WTC11 (cell line): ENCODE data around the gene GMEB2. TPM values are rescaled to one million over a fixed set of nuclear protein-coding genes. Genes with fewer than 3 reads are reported as not detected.

Source experiments
- ATAC-seq: fragments of 200-7000 bp; cut with Tn5 transposase; 2 replicates; pipeline ENCODE4 v1.10.0; 2021; ENCODE audit warnings: mild to moderate bottlenecking, moderate library complexity
- CTCF ChIA-PET: fragments of 300-600 bp; sonication (Branson Sonifier 250); formaldehyde crosslinking; loops from one replicate; lab custom pipeline; 2021; ENCODE audit warnings: antibody characterized with exemption; lab: Charles Lee
- POLR2A ChIA-PET: fragments of 350-600 bp; sonication (Branson Sonifier 250); formaldehyde crosslinking; loops from one replicate; lab custom pipeline; 2021; ENCODE audit warnings: antibody characterized with exemption; lab: Charles Lee
- DNase-seq: peaks from one replicate; pipeline ENCODE4 v3.0.0; 2021; ENCODE audit warnings: low spot score
- H3K27ac Mint-ChIP-seq: 2 replicates; pipeline ENCODE4 v1.8.0; 2021; ENCODE audit warnings: mixed read lengths
- H3K27me3 Mint-ChIP-seq: 2 replicates; pipeline ENCODE4 v1.8.0; 2021; ENCODE audit warnings: low read depth, mild to moderate bottlenecking, moderate library complexity, mixed read lengths
- H3K36me3 Mint-ChIP-seq: 2 replicates; pipeline ENCODE4 v1.8.0; 2021; ENCODE audit warnings: mixed read lengths
- H3K4me1 Mint-ChIP-seq: 2 replicates; pipeline ENCODE4 v1.8.0; 2022; ENCODE audit warnings: mixed read lengths
- H3K4me3 Mint-ChIP-seq: 2 replicates; pipeline ENCODE4 v1.8.0; 2021; ENCODE audit warnings: mild to moderate bottlenecking, moderate library complexity, mixed read lengths
- H3K9me3 Mint-ChIP-seq: 2 replicates; pipeline ENCODE4 v1.8.0; 2021; ENCODE audit warnings: mixed read lengths
- ATF1 ChIP-seq: sonication (generic); formaldehyde crosslinking; IDR thresholded peaks from 2 replicates; pipeline ENCODE4 v1.8.1; 2023; ENCODE audit warnings: mild to moderate bottlenecking, moderate library complexity, missing genetic modification reagents
- ATF2 ChIP-seq: sonication (generic); formaldehyde crosslinking; IDR thresholded peaks from 2 replicates; pipeline ENCODE4 v1.8.1; 2022; ENCODE audit warnings: low read depth, missing genetic modification reagents, borderline replicate concordance
- CBFB ChIP-seq: sonication (generic); formaldehyde crosslinking; IDR thresholded peaks from 2 replicates; pipeline ENCODE4 v1.8.1; 2022; ENCODE audit warnings: mild to moderate bottlenecking, low read depth, missing genetic modification reagents
- CDX4 ChIP-seq: fragments of 250-450 bp; sonication (Bioruptor Pico); IDR thresholded peaks from 2 replicates; pipeline ENCODE4 v1.9.0; 2021; ENCODE audit warnings: moderate library complexity, mild to moderate bottlenecking, inconsistent platforms, borderline replicate concordance
- E2F1 ChIP-seq: sonication (generic); formaldehyde crosslinking; IDR thresholded peaks from 2 replicates; pipeline ENCODE4 v1.8.0; 2022; ENCODE audit warnings: mild to moderate bottlenecking, missing genetic modification reagents
- E2F4 ChIP-seq: sonication (generic); formaldehyde crosslinking; IDR thresholded peaks from 2 replicates; pipeline ENCODE4 v1.8.1; 2022; ENCODE audit warnings: low read depth, mild to moderate bottlenecking, moderate library complexity, missing genetic modification reagents, borderline replicate concordance
- E2F5 ChIP-seq: sonication (generic); formaldehyde crosslinking; IDR thresholded peaks from 2 replicates; pipeline ENCODE4 v1.8.1; 2022; ENCODE audit warnings: mild to moderate bottlenecking, moderate library complexity, missing genetic modification reagents
- FOXK1 ChIP-seq: sonication (generic); formaldehyde crosslinking; IDR thresholded peaks from 2 replicates; pipeline ENCODE4 v1.8.0; 2022; ENCODE audit warnings: mild to moderate bottlenecking, moderate library complexity, missing genetic modification reagents
- HMGXB4 ChIP-seq: sonication (generic); formaldehyde crosslinking; IDR thresholded peaks from 2 replicates; pipeline ENCODE4 v1.8.1; 2023; ENCODE audit warnings: mild to moderate bottlenecking, moderate library complexity, missing genetic modification reagents
- KAT7 ChIP-seq: sonication (generic); formaldehyde crosslinking; IDR thresholded peaks from 2 replicates; pipeline ENCODE4 v1.8.1; 2023; ENCODE audit warnings: missing genetic modification reagents, mild to moderate bottlenecking, borderline replicate concordance
- MAX ChIP-seq: sonication (generic); formaldehyde crosslinking; IDR thresholded peaks from 2 replicates; pipeline ENCODE4 v1.8.0; 2022; ENCODE audit warnings: mild to moderate bottlenecking, missing genetic modification reagents
- MLX ChIP-seq: sonication (generic); formaldehyde crosslinking; IDR thresholded peaks from 2 replicates; pipeline ENCODE4 v1.8.1; 2023; ENCODE audit warnings: mild to moderate bottlenecking, missing genetic modification reagents, moderate library complexity
- MXD4 ChIP-seq: fragments of 250-450 bp; sonication (Bioruptor Pico); IDR thresholded peaks from 2 replicates; pipeline ENCODE4 v1.8.0; 2021; ENCODE audit warnings: mild to moderate bottlenecking, moderate library complexity, borderline replicate concordance
- NFATC4 ChIP-seq: fragments of 250-450 bp; sonication (Bioruptor Pico); IDR thresholded peaks from 2 replicates; pipeline ENCODE4 v1.9.0; 2021; ENCODE audit warnings: mild to moderate bottlenecking
- OVOL2 ChIP-seq: fragments of 250-450 bp; sonication (Bioruptor Pico); IDR thresholded peaks from 2 replicates; pipeline ENCODE4 v1.9.0; 2021; ENCODE audit warnings: mild to moderate bottlenecking, borderline replicate concordance
- TEAD1 ChIP-seq: sonication (generic); formaldehyde crosslinking; IDR thresholded peaks from 2 replicates; pipeline ENCODE4 v1.8.0; 2022; ENCODE audit warnings: mild to moderate bottlenecking, missing genetic modification reagents
- TEAD4 ChIP-seq: sonication (generic); formaldehyde crosslinking; IDR thresholded peaks from 2 replicates; pipeline ENCODE4 v1.8.0; 2022; ENCODE audit warnings: mild to moderate bottlenecking, missing genetic modification reagents
- ZBTB43 ChIP-seq: sonication (generic); formaldehyde crosslinking; IDR thresholded peaks from 2 replicates; pipeline ENCODE4 v1.8.1; 2023; ENCODE audit warnings: mild to moderate bottlenecking, missing genetic modification reagents
- ZNF396 ChIP-seq: fragments of 250-450 bp; sonication (Bioruptor Pico); IDR thresholded peaks from 2 replicates; pipeline ENCODE4 v1.8.0; 2021; ENCODE audit warnings: mild to moderate bottlenecking, moderate library complexity, borderline replicate concordance
- ZNF423 ChIP-seq: fragments of 250-450 bp; sonication (Bioruptor Pico); IDR thresholded peaks from 2 replicates; pipeline ENCODE4 v2.1.2; 2022; ENCODE audit warnings: mild to moderate bottlenecking, moderate library complexity
- total RNA-seq: library from RNA; stranded (reverse); gene quantifications from 3 replicates; pipeline ENCODE4 v1.2.3, GENCODE V29; 2021

The GMEB2 gene
- total RNA-seq, 1 experiment from 2014 or later: 14.8 TPM

- no peak for ATAC-seq
- Mint-ChIP-seq H3K9me3 (no peaks in the 10 kb centered on the region), H3K4me1 (no peaks in the 10 kb centered on the region), H3K27me3 (no peaks in the 10 kb centered on the region), H3K4me3 (no peak overlapping the region), H3K27ac (no peak overlapping the region), H3K36me3 (peaks cover 12% of the 10 kb centered on the region)
- ChIA-PET POLR2A (no interaction called here), CTCF (no interaction called here)
- TF ChIP-seq KAT7 (CRISPR knock-in tag): no peak
- TF ChIP-seq TEAD1 (CRISPR knock-in tag): no peak
- TF ChIP-seq ZNF423 (CRISPR knock-in tag): no peak
- TF ChIP-seq ATF1 (CRISPR knock-in tag): no peak
- no peak for TF ChIP-seq MXD4 (CRISPR knock-in tag)
- TF ChIP-seq E2F5 (CRISPR knock-in tag): no peak
- TF ChIP-seq CBFB: no peak
- no peak for TF ChIP-seq E2F1 (CRISPR knock-in tag)
- TF ChIP-seq NFATC4: no peak
- no peak for TF ChIP-seq FOXK1
- no peak for TF ChIP-seq CDX4 (CRISPR knock-in tag)
- TF ChIP-seq ZBTB43 (CRISPR knock-in tag): no peak
- no peak for DNase-seq
Observed at GRCh38 chr20:63594043-63594561, 32.8 kb downstream of the GMEB2 start.

GRCh38 chr20:63592661-63593060 is 34.2 kb downstream of the GMEB2 start:
- H3K9me3 Mint-ChIP-seq: no peaks in the 10 kb centered on the region
- ChIA-PET POLR2A (no interaction called here), CTCF (no interaction called here)
- H3K36me3 Mint-ChIP-seq: peaks cover 12% of the 10 kb centered on the region
- ATAC-seq (no peak), DNase-seq (no peak)
- H3K4me1 Mint-ChIP-seq: no peaks in the 10 kb centered on the region
- H3K4me3 Mint-ChIP-seq: no peak overlapping the region
- H3K27ac Mint-ChIP-seq: no peak overlapping the region
- TF ChIP-seq TEAD4 (CRISPR knock-in tag) (no peak), MLX (no peak), MAX (no peak), E2F5 (CRISPR knock-in tag) (no peak), ZNF396 (CRISPR knock-in tag) (no peak), ATF1 (CRISPR knock-in tag) (no peak), E2F4 (CRISPR knock-in tag) (no peak), MXD4 (CRISPR knock-in tag) (no peak), ZBTB43 (CRISPR knock-in tag) (no peak), ATF2 (CRISPR knock-in tag) (no peak), HMGXB4 (CRISPR knock-in tag) (no peak), OVOL2 (CRISPR knock-in tag) (no peak)
- H3K27me3 Mint-ChIP-seq: no peaks in the 10 kb centered on the region
